HepG2 (cell line): ENCODE data around the gene STPG4. TPM values are rescaled to one million over a fixed set of nuclear protein-coding genes. Genes with fewer than 3 reads are reported as not detected.
A peak's percentile ranks its signal among the peaks of the same experiment; 100 is the strongest.

Experiments used
- ARNT2 ChIP-seq: sonication (generic); formaldehyde crosslinking; IDR thresholded peaks from 2 replicates; pipeline ENCODE4 v1.8.0; 2022; ENCODE audit warnings: mild to moderate bottlenecking, low read depth, missing genetic modification reagents, moderate library complexity
- DPF2 ChIP-seq: sonication (generic); formaldehyde crosslinking; IDR thresholded peaks from 2 replicates; pipeline ENCODE4 v1.4.0; 2020; ENCODE audit warnings: mild to moderate bottlenecking, low read depth, missing genetic modification reagents, borderline replicate concordance
- ESRRA ChIP-seq: sonication (generic); formaldehyde crosslinking; IDR thresholded peaks from 2 replicates; pipeline ENCODE4 v1.5.1; 2020; ENCODE audit warnings: mild to moderate bottlenecking, low read depth, missing genetic modification reagents
- FOXP1 ChIP-seq, 2 experiments: fragments of 450-650 bp in 1 of 2; IDR thresholded peaks; 2 replicates each; pipeline ENCODE4 v1.6.1; 2017 to 2018; ENCODE audit warnings: antibody characterized with exemption in 1 of 2
- HNRNPH1 ChIP-seq: fragments of 200-400 bp; formaldehyde crosslinking; optimal IDR thresholded peaks from 2 replicates; pipeline ENCODE3; 2017; ENCODE audit warnings: mild to moderate bottlenecking, low read depth, low read length
- LCORL ChIP-seq, 2 experiments: fragments of 450-650 bp in 1 of 2; sonication (generic) in 1 of 2; formaldehyde crosslinking in 1 of 2; IDR thresholded peaks; 2 replicates each; pipeline versions ENCODE4 v1.5.0 to v1.6.1; 2017 to 2020; ENCODE audit warnings: antibody characterized with exemption in 1 of 2, missing genetic modification reagents in 1 of 2
- MTA1 ChIP-seq: sonication (generic); formaldehyde crosslinking; IDR thresholded peaks from 2 replicates; pipeline ENCODE4 v1.4.0; 2020; ENCODE audit warnings: missing genetic modification reagents, mild to moderate bottlenecking, borderline replicate concordance
- RARA ChIP-seq: IDR thresholded peaks from 2 replicates; pipeline ENCODE4 v1.6.1; 2016; ENCODE audit warnings: missing genetic modification reagents, missing compliant biosample characterization
- RARG ChIP-seq: sonication (generic); formaldehyde crosslinking; IDR thresholded peaks from 2 replicates; pipeline ENCODE4 v1.4.0; 2020; ENCODE audit warnings: low read depth, mild to moderate bottlenecking, missing genetic modification reagents
- SIX1 ChIP-seq: sonication (generic); formaldehyde crosslinking; IDR thresholded peaks from 2 replicates; pipeline ENCODE4 v1.4.0; 2020; ENCODE audit warnings: missing genetic modification reagents, borderline replicate concordance
- SMC3 ChIP-seq: IDR thresholded peaks from 2 replicates; pipeline ENCODE4 v1.6.1; 2011; ENCODE audit warnings: low read length, improper control_type of control experiment
- ZFX ChIP-seq: sonication (generic); formaldehyde crosslinking; IDR thresholded peaks from 2 replicates; pipeline ENCODE4 v1.4.0; 2020; ENCODE audit warnings: mild to moderate bottlenecking, low read depth, missing genetic modification reagents, moderate library complexity
- ZIK1 ChIP-seq: sonication (generic); formaldehyde crosslinking; IDR thresholded peaks from 2 replicates; pipeline ENCODE4 v1.5.0; 2020; ENCODE audit warnings: mild to moderate bottlenecking, low read depth, missing genetic modification reagents, borderline replicate concordance
- ZNF326 ChIP-seq: sonication (generic); formaldehyde crosslinking; IDR thresholded peaks from 2 replicates; pipeline ENCODE4 v1.4.0; 2020; ENCODE audit warnings: missing genetic modification reagents, borderline replicate concordance
- ZNF446 ChIP-seq: sonication (generic); formaldehyde crosslinking; IDR thresholded peaks from 2 replicates; pipeline ENCODE4 v1.5.0; 2020; ENCODE audit warnings: mild to moderate bottlenecking, missing genetic modification reagents
- ZNF781 ChIP-seq: sonication (generic); formaldehyde crosslinking; IDR thresholded peaks from 2 replicates; pipeline ENCODE4 v1.5.1; 2020; ENCODE audit warnings: borderline replicate concordance, mild to moderate bottlenecking, missing genetic modification reagents; ENCODE audit errors: not compliant biosample characterization
- polyA plus RNA-seq, 8 experiments: library from polyadenylated mRNA; depleted of rRNA in 3 of 8; stranded (reverse) in 7 of 8; unstranded in 1 of 8; fragments of >200 nt; fragmentation: Illumina TruSeq in 4 of 8; extraction: Trizol in 4 of 8; gene quantifications; 2 replicates each; pipeline versions ENCODE4 v1.2.1 to v1.2.3, GENCODE V29; 2011 to 2016; ENCODE audit warnings: low read depth in 4 of 8, missing spikeins in 1 of 8, mixed read lengths in 1 of 8; ENCODE audit not compliant: insufficient read depth in 1 of 8
- total RNA-seq, 5 experiments: library from RNA; depleted of rRNA; stranded (reverse); fragments of >200 nt; fragmentation: Illumina TruSeq; extraction: Trizol; gene quantifications; 2 replicates each; pipeline ENCODE4 v1.2.3, GENCODE V29; 2016; ENCODE audit warnings: low read depth in 1 of 5
- TF ChIP-seq, protein P1 (sequence below): sonication (generic); formaldehyde crosslinking; IDR thresholded peaks from one replicate; pipeline ENCODE4 v1.5.1; 2020; ENCODE audit warnings: mild to moderate bottlenecking, missing genetic modification reagents; ENCODE audit errors: not compliant biosample characterization
- TF ChIP-seq, protein P2 (sequence below): sonication (generic); formaldehyde crosslinking; IDR thresholded peaks from 2 replicates; pipeline ENCODE4 v1.4.0; 2020; ENCODE audit warnings: mild to moderate bottlenecking, low read depth, missing genetic modification reagents

Gene STPG4
- total and polyA plus RNA-seq, 2 of the 13 experiments (the other 11 are each of a cell fraction or from before 2014, with no cell fraction given) = 0.11 to 0.15 TPM

DNA sequence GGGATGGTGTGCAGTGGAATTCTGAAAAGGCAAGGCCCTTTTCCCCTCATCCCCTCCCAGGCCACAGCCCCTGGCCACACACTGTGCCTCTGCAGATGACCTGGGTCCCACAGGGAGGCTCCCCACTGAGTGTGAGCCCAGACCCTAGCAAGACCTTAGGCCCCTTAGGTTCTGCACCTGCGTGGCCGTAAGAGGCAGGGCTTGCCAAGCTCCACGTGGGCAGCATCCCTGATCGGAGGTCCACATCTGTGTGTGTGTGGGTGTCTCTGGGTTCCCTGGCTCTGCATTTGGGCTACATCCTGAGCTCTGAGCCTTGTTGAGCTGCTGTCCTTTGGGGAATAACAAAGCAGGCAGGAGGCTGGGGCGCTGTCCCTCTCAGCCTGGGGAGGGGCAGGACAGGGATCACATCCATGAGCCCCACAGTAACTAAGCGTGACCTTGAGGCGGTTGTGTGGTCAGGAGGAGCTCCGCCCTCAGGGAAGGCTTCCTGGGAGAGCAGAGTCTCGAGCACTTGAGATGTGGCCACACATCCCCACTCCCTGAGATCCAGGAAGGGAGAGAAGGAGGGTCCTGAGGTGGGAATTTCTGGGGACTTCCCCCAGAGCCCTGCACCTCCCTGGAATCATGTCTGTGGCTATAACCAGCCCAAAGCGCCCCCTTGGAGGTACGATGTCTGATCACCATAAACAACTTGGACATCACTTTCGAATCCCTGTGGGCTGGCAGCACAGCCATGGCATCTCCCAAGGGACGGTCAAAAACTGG, 84.8 kb downstream of the STPG4 start (continued):
- TF ChIP-seq, protein P1, sequence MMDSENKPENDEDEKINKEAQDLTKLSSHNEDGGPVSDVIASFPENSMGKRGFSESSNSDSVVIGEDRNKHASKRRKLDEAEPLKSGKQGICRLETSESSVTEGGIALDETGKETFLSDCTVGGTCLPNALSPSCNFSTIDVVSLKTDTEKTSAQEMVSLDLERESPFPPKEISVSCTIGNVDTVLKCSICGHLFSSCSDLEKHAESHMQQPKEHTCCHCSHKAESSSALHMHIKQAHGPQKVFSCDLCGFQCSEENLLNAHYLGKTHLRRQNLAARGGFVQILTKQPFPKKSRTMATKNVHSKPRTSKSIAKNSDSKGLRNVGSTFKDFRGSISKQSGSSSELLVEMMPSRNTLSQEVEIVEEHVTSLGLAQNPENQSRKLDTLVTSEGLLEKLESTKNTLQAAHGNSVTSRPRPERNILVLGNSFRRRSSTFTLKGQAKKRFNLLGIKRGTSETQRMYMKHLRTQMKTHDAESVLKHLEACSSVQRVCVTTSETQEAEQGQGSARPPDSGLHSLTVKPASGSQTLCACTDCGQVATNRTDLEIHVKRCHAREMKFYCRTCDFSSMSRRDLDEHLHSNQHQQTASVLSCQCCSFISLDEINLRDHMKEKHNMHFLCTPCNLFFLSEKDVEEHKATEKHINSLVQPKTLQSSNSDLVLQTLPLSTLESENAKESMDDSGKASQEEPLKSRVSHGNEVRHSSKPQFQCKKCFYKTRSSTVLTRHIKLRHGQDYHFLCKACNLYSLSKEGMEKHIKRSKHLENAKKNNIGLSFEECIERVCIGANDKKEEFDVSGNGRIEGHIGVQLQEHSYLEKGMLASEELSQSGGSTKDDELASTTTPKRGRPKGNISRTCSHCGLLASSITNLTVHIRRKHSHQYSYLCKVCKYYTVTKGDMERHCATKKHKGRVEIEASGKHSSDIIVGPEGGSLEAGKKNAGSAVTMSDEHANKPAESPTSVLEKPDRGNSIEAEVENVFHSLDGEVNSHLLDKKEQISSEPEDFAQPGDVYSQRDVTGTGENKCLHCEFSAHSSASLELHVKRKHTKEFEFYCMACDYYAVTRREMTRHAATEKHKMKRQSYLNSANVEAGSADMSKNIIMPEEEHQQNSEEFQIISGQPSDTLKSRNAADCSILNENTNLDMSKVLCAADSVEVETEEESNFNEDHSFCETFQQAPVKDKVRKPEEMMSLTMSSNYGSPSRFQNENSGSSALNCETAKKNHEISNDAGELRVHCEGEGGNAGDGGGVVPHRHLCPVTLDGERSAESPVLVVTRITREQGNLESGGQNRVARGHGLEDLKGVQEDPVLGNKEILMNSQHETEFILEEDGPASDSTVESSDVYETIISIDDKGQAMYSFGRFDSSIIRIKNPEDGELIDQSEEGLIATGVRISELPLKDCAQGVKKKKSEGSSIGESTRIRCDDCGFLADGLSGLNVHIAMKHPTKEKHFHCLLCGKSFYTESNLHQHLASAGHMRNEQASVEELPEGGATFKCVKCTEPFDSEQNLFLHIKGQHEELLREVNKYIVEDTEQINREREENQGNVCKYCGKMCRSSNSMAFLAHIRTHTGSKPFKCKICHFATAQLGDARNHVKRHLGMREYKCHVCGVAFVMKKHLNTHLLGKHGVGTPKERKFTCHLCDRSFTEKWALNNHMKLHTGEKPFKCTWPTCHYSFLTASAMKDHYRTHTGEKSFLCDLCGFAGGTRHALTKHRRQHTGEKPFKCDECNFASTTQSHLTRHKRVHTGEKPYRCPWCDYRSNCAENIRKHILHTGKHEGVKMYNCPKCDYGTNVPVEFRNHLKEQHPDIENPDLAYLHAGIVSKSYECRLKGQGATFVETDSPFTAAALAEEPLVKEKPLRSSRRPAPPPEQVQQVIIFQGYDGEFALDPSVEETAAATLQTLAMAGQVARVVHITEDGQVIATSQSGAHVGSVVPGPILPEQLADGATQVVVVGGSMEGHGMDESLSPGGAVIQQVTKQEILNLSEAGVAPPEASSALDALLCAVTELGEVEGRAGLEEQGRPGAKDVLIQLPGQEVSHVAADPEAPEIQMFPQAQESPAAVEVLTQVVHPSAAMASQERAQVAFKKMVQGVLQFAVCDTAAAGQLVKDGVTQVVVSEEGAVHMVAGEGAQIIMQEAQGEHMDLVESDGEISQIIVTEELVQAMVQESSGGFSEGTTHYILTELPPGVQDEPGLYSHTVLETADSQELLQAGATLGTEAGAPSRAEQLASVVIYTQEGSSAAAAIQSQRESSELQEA (CRISPR knock-in tag) = peak; percentile 24
- TF ChIP-seq DPF2 (CRISPR knock-in tag) = no peak
- TF ChIP-seq ZIK1 (CRISPR knock-in tag) = no peak
- 0 out of 2 replicates have a peak, but pooled peaks have one; percentile 24 for TF ChIP-seq SIX1 (CRISPR knock-in tag)
- TF ChIP-seq ESRRA (CRISPR knock-in tag) = peak; percentile 89; the same call in 1 of the 2 replicates
- TF ChIP-seq ZNF446 (CRISPR knock-in tag) = 0 out of 2 replicates have a peak, but pooled peaks have one; percentile 57
- TF ChIP-seq MTA1 (CRISPR knock-in tag) = peak; percentile 93
- TF ChIP-seq FOXP1 (IDR thresholded peaks at IDR 0.05) = no peak
- TF ChIP-seq FOXP1 (CRISPR knock-in tag; IDR thresholded peaks at IDR 0.05) = peak; percentile 43; the same call in 1 of the 2 replicates
- no peak for TF ChIP-seq SMC3
- TF ChIP-seq, protein P2, sequence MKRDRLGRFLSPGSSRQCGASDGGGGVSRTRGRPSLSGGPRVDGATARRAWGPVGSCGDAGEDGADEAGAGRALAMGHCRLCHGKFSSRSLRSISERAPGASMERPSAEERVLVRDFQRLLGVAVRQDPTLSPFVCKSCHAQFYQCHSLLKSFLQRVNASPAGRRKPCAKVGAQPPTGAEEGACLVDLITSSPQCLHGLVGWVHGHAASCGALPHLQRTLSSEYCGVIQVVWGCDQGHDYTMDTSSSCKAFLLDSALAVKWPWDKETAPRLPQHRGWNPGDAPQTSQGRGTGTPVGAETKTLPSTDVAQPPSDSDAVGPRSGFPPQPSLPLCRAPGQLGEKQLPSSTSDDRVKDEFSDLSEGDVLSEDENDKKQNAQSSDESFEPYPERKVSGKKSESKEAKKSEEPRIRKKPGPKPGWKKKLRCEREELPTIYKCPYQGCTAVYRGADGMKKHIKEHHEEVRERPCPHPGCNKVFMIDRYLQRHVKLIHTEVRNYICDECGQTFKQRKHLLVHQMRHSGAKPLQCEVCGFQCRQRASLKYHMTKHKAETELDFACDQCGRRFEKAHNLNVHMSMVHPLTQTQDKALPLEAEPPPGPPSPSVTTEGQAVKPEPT (CRISPR knock-in tag) = 0 out of 2 replicates have a peak, but pooled peaks have one; percentile 46
- no peak for TF ChIP-seq ZNF326 (CRISPR knock-in tag)
- TF ChIP-seq LCORL (IDR thresholded peaks at IDR 0.05) = no peak
- TF ChIP-seq LCORL (CRISPR knock-in tag; IDR thresholded peaks at IDR 0.05) = peak; percentile 68; the same call in 1 of the 2 replicates
- TF ChIP-seq ZNF781 (CRISPR knock-in tag) = no peak
- peak; percentile 65; the same call in 1 of the 2 replicates for TF ChIP-seq RARA (CRISPR knock-in tag)
- no peak for TF ChIP-seq HNRNPH1
- TF ChIP-seq RARG (CRISPR knock-in tag) = no peak
- TF ChIP-seq ZFX (CRISPR knock-in tag) = peak; percentile 51; the same call in 1 of the 2 replicates
- peak; percentile 61; the same call in 1 of the 2 replicates for TF ChIP-seq ARNT2 (CRISPR knock-in tag)
